Omental fat pad (tissue), 4 donors: ENCODE measurements around the gene ISX. TPM values are rescaled to one million over a fixed set of nuclear protein-coding genes. Genes with fewer than 3 reads are reported as not detected.

Source experiments
- ATAC-seq: fragments of 150-250 bp; one replicate; pipeline ENCODE4 v1.9.1; 2016; ENCODE audit warnings: mild to moderate bottlenecking, moderate library complexity; ENCODE audit not compliant: low FRiP score
- DNase-seq: peaks from one replicate; pipeline ENCODE4 v3.0.0-alpha.2; 2019; ENCODE audit warnings: low spot score
- CTCF ChIP-seq, 3 donors: fragments of 450-650 bp; IDR thresholded peaks; one replicate each; pipeline ENCODE4 v1.5.1; 2016 to 2017; ENCODE audit warnings: antibody characterized with exemption in 3 of 3, mild to moderate bottlenecking in 3 of 3, moderate library complexity in 2 of 3
- total RNA-seq, 4 donors: library from RNA; depleted of rRNA; stranded (reverse); fragments of >200 nt; gene quantifications; one replicate each; pipeline ENCODE4 v1.1.0, GENCODE V29; 2016

Gene ISX
- total RNA-seq, 4 donors from 2014 or later = not detected

- no peak for ATAC-seq
- DNase-seq = no peak
- TF ChIP-seq CTCF (IDR thresholded peaks at IDR 0.05) = no peak
These were observed 14.2 kb upstream of the ISX start for GRCh38 chr22:35051791-35052190.

GRCh38 chr22:35053060-35053835, 12.7 kb upstream of the ISX start:
- TF ChIP-seq CTCF (IDR thresholded peaks at IDR 0.05) = no peak
- DNase-seq (no peak), ATAC-seq (no peak)

GRCh38 chr22:35054064-35054463, 11.9 kb upstream of the ISX start:
- TF ChIP-seq CTCF (IDR thresholded peaks at IDR 0.05) = no peak

GRCh38 chr22:35056486-35056885, 9.5 kb upstream of the ISX start:
- ATAC-seq (no peak), DNase-seq (no peak)
- TF ChIP-seq CTCF (IDR thresholded peaks at IDR 0.05) = no peak

More at GRCh38 chr22:35054064-35054463, 11.9 kb upstream of the ISX start:
- no peak for DNase-seq
- ATAC-seq = no peak

- ATAC-seq (no peak), DNase-seq (no peak)
- no peak for TF ChIP-seq CTCF (IDR thresholded peaks at IDR 0.05)
These were observed 8.8 kb upstream of the ISX start for GRCh38 chr22:35057155-35057554.

- no peak for TF ChIP-seq CTCF (IDR thresholded peaks at IDR 0.05)
These were observed 6.3 kb upstream of the ISX start for GRCh38 chr22:35059632-35060031.

GRCh38 chr22:35064664-35065063, 1.3 kb upstream of the ISX start:
- DNase-seq (no peak), ATAC-seq (no peak)
- no peak for TF ChIP-seq CTCF (IDR thresholded peaks at IDR 0.05)

More at GRCh38 chr22:35059632-35060031, 6.3 kb upstream of the ISX start:
- ATAC-seq = no peak
- DNase-seq = no peak
